HG02623 (cell line): Measurements from ENCODE around the gene YWHAG.
"Not testable (repeated sequence)": the region's sequence is repeated elsewhere in the genome, so short reads cannot be mapped to it uniquely, and the experiment has no call there.

Experiments
- ATAC-seq: cut with Tn5 transposase; IDR thresholded peaks from one replicate; pipeline ENCODE4 v1.9.1; 2021; ENCODE audit warnings: moderate library complexity; ENCODE audit not compliant: unreplicated experiment

Gene YWHAG

DNA sequence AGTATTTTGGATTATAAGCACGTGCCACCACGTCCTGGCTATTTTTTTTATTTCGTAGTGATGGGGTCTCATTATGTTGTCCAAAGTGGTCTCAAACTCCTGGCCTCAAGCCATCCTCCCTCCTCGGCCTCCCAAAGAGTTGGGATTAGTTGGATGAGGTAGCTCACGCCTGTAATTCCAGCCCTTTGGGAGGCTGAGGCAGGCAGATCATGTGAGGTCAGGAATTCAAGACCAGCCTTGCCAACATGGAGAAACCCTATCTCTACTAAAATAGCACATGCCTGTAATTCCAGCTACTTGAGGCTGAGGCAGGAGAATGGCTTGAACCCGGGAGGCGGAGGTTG is 21.8 kb upstream of the YWHAG start:
- ATAC-seq: no peak

GRCh38 chr7:76377186-76377918 is 18.6 kb upstream of the YWHAG start:
- no peak for ATAC-seq

GRCh38 chr7:76375251-76375650 is 16.5 kb upstream of the YWHAG start:
- no peak for ATAC-seq

GRCh38 chr7:76372984-76373833 is 14.4 kb upstream of the YWHAG start:
- ATAC-seq: no peak

DNA sequence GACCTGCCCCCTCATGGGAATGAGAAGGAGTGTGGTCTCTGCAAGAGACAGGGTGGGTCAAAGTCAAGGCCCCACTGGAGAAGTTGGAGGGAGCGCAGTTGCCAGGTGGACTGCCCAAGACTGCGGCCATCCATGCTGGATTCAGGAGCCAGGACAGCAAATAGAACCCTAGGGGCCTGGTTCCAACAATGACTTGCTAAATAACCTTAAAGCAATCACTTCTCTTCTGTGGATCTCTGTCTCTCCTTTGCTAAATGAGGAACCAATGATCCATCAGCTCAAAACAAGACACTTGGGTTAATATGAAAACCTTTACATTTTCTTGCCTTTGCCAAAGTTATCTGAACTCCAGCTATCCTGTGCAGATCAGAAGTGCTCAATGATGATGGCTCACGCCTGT is 12.6 kb upstream of the YWHAG start:
- no peak for ATAC-seq

DNA sequence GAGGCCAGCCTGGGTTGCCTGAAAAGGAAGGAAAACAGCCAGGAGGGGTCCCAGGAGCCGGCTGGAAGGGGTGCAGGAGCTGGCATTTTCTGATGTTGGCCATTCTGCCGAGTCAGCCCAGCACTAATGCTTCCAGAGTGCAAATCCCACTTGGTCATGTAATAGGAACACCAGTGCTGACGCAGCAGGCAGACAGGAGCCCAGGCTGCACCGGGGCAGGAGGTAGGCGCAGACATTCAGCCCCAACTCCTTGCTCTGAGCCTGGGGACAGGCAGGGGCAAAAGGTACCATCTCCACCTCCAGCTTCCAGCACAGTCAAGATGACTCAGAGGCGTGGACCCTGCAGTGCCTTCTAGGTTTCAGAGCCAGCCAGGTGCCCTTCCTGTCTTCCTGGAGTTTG is 10.2 kb upstream of the YWHAG start:
- ATAC-seq: no peak

DNA sequence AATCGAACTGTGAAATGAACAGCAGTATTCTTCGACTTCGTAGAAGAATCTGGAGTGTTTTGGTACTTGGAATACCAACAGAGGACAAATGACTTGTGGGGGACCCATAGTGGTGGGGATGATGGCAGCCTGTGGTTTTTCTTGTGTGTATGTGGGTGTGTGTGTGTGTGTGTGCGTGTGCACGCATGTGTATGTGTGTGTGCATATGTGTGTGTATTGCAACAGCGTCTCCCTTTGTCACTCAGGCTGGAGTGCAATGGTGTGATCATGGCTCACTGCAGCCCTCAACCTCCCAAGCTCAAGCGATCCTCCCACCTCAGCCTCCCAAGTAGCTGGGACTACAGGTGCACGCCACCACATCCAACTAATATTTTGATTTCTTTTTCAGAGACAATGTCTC is 9.4 kb upstream of the YWHAG start:
- ATAC-seq: no peak

DNA sequence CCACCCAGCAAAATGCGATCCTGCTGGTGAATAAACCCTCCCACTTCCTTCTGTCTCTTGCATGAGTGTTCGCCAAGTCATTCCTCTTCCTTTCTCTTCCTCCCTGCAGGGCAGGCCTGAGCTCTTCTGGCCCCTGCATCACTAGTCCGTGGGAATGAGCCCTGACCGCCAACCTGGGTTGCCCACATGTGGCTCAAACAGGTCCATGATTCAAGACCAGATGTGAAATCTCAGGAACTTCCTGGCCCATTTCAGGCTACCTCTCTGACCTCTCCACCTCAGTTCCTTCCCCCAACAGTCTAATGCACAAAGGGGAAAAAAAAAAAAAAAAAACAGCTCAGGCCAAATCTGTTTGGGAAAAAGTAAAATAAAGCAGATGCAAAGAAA is 5.4 kb upstream of the YWHAG start:
- ATAC-seq: no peak

- ATAC-seq: not testable (repeated sequence)
Observed at GRCh38 chr7:76363754-76364153, 5.0 kb upstream of the YWHAG start.

DNA sequence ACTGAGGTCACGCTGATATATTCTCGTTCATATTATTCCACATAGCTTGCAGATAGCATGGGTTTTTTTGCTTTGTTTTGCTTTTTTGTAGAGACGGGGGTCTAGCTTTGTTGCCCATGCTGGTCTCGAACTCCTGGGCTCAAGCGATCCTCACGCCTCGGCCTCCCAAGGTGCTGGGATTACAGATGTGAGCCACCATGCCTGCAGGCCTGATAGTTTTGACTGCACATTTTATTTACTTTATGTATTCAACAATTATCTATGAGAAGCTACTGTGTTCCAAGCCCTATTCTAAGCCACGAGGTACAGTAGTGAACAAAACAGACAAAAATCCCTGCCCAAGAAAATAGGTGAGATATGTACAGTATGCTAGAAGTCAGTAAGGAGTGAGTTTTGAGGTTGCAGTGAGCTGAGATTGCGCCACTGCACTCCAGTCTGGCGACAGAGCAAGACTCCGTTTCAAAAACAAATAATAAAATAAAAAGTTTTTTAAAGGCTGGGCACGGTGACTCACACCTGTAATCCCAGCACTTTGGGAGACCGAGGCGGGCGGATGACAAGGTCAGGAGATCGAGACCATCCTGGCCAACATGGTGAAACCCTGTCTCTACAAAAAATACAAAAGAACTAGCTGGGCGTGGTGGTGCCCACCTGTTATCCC is 1.3 kb upstream of the YWHAG start:
- no peak for ATAC-seq

- ATAC-seq: peak; percentile 94
Observed at GRCh38 chr7:76359111-76359977, 553 bp upstream of the YWHAG start.

DNA sequence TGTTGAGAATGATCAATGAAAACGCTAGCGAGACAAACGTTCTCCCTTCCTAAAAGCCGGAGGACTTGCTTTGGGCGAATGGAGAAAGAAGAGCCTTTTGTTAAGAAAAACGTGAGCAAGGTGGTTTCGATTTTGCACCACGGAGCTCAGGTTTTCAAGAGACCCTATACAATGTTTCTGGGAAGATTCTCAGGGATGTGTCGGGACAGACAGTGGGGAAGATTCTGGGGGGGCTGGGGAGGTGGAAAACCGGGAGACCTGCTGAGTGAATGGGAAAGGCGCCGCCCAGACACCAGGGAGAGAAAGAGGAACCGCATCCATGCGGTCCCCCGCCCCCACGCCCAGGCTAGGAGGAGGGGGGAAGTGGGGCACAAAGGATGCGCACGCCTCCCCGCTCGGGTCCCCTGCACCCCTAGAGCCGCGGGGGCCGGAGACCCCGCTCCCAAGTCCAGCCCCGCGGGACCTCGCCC is 745 bp downstream of the YWHAG start:
- peak; percentile 11 for ATAC-seq

DNA sequence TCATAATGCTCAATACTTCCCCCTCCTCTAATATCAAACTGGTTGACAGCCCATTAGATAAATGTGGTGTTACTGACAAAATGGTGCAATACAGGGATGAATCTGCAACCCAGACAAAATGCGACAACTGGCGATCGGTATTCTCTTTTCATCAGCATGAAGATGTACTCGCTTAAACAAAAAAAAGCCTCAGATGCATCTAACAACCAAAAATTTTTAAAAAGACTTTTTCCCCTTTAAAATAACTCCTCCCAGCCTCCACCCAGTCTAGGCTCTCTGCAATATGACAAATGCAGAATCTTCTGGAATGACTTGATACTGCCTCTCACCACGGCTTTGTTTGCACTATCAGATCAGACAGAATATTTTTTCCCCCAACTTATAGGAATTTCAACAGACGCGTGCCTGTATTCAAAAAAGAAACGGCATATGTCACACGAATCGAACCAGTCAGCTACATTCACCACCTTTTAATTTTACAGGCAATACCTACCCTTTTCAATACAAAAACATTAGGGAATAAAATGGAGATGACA is 1.2 kb downstream of the YWHAG start:
- no peak for ATAC-seq

- no peak for ATAC-seq
Observed at GRCh38 chr7:76356823-76357222, 2.0 kb downstream of the YWHAG start.

- no peak for ATAC-seq
Observed at GRCh38 chr7:76356115-76356514, 2.7 kb downstream of the YWHAG start.

- ATAC-seq: no peak
Observed at GRCh38 chr7:76354981-76355730, 3.6 kb downstream of the YWHAG start.

- no peak for ATAC-seq
Observed at GRCh38 chr7:76354516-76354915, 4.3 kb downstream of the YWHAG start.

- ATAC-seq: no peak
Observed at GRCh38 chr7:76353744-76354143, 5.0 kb downstream of the YWHAG start.

GRCh38 chr7:76352193-76352592 is 6.6 kb downstream of the YWHAG start:
- ATAC-seq: no peak

DNA sequence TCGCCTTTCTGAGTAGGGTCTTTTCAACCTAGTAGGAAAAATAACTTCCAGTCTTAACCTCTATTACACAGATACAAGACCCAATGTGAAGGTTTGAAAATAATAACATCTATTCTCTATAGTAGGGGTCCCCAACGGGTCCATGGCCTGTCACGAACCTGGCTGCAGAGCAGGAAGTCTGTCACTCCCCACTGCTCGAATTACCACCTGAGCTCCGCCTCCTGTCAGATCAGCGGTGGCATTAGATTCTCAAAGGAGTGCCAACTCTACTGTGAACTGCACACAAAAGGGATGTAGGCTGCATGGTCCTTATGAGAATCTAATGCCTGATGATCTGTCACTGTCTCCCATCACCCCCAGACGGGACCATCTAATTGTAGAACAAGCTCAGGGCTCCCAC is 7.4 kb downstream of the YWHAG start:
- ATAC-seq: no peak
